Thymus (tissue), 11 donors: Measurements from ENCODE around the gene HAGH. TPM values are rescaled to one million over a fixed set of nuclear protein-coding genes. Genes with fewer than 3 reads are reported as not detected.

Experiments
- DNase-seq, 9 donors: peaks; one replicate each; pipeline ENCODE4 v3.0.0-alpha.2; 2013; ENCODE audit warnings: low spot score in 9 of 9, low read depth in 6 of 9, missing footprints in 1 of 9
- H3K27ac ChIP-seq, 2 donors: one replicate each; pipeline ENCODE4 v1.5.1; 2013; ENCODE audit warnings: control low read depth in 1 of 2, low read depth in 1 of 2, low read length in 1 of 2, mild to moderate bottlenecking in 1 of 2, moderate library complexity in 1 of 2
- H3K27me3 ChIP-seq, 2 donors: one replicate each; pipeline ENCODE4 v1.5.1; 2013; ENCODE audit warnings: low read length in 1 of 2; ENCODE audit not compliant: control insufficient read depth in 2 of 2, insufficient read depth in 1 of 2
- H3K36me3 ChIP-seq, 2 donors: one replicate each; pipeline ENCODE4 v1.5.1; 2013; ENCODE audit warnings: low read length in 1 of 2, mild to moderate bottlenecking in 1 of 2, moderate library complexity in 1 of 2; ENCODE audit not compliant: control insufficient read depth in 2 of 2, insufficient read depth in 2 of 2
- H3K4me1 ChIP-seq, 2 donors: one replicate each; pipeline ENCODE4 v1.5.1; 2013; ENCODE audit warnings: low read length in 2 of 2; ENCODE audit not compliant: control insufficient read depth in 2 of 2, insufficient read depth in 2 of 2
- H3K4me3 ChIP-seq, 2 donors: one replicate each; pipeline ENCODE4 v1.5.1; 2013; ENCODE audit warnings: low read length in 2 of 2, control low read depth in 1 of 2, mild to moderate bottlenecking in 1 of 2
- H3K9me3 ChIP-seq, 2 donors: one replicate each; pipeline ENCODE4 v1.5.1; 2013; ENCODE audit warnings: low read length in 1 of 2, mild to moderate bottlenecking in 1 of 2; ENCODE audit not compliant: control insufficient read depth in 2 of 2, insufficient read depth in 1 of 2
- WGBS: extraction: QIAGEN DNeasy Blood & Tissue Kit; methylation state at CpG from one replicate; pipeline ENCODE4 v1.1.7; 2013; 5-methylcytosine and 5-hydroxymethylcytosine counted together
- polyA plus RNA-seq: library from polyadenylated mRNA; stranded (reverse); fragments of 200-250 nt; gene quantifications from one replicate; pipeline ENCODE4 v1.2.3, GENCODE V29; 2013
- total RNA-seq: library from RNA; stranded (reverse); fragments of 120-200 nt; gene quantifications from one replicate; pipeline ENCODE4 v1.2.4, GENCODE V29; 2013
- donor health status: healthy.

Gene HAGH
- total and polyA plus RNA-seq, 2 donors: 51.6 to 69.5 TPM

GRCh38 chr16:1775006-1775845 is 51.4 kb downstream of the HAGH start:
- peaks cover 20 to 23% of the 10 kb centered on the region in 2 donors for H3K4me1 ChIP-seq
- H3K9me3 ChIP-seq: no peaks in the 10 kb centered on the region
- peaks cover 53 to 56% of the 10 kb centered on the region in 2 donors for H3K36me3 ChIP-seq
- 98% methylated on average over 30 of the region's 30 CpGs for WGBS
- DNase-seq: no peak
- H3K27ac ChIP-seq: no peak overlapping the region
- H3K27me3 ChIP-seq: no peaks in the 10 kb centered on the region
- no peak overlapping the region for H3K4me3 ChIP-seq

- peaks cover 48 to 49% of the 10 kb centered on the region in 2 donors for H3K36me3 ChIP-seq
- peaks cover 20 to 23% of the 10 kb centered on the region in 2 donors for H3K4me1 ChIP-seq
- no peaks in the 10 kb centered on the region for H3K9me3 ChIP-seq
- peak overlapping the region in 1 of 2 donors; percentile 75 for H3K4me3 ChIP-seq
- no peak overlapping the region for H3K27ac ChIP-seq
- no peaks in the 10 kb centered on the region for H3K27me3 ChIP-seq
- WGBS: 99% methylated on average over 7 of the region's 7 CpGs
- no peak for DNase-seq
Measured at GRCh38 chr16:1774448-1774780, 52.2 kb downstream of the HAGH start.

GRCh38 chr16:1773703-1774447 is 52.8 kb downstream of the HAGH start:
- H3K4me1 ChIP-seq: peaks cover 20 to 23% of the 10 kb centered on the region in 2 donors
- peaks cover 47 to 49% of the 10 kb centered on the region in 2 donors for H3K36me3 ChIP-seq
- DNase-seq: peak in 2 of 9 donors; percentile 20 to 47
- 19% methylated on average over 45 of the region's 45 CpGs for WGBS
- H3K27ac ChIP-seq: peak overlapping the region in 1 of 2 donors; percentile 43
- H3K9me3 ChIP-seq: no peaks in the 10 kb centered on the region
- H3K4me3 ChIP-seq: peak overlapping the region; percentile 75 to 80
- no peaks in the 10 kb centered on the region for H3K27me3 ChIP-seq

- peak in 8 of 9 donors; percentile 33 to 87 (median 71) for DNase-seq
- Histone ChIP-seq H3K4me3 (peak within 1 kb of the TSS; percentile 75 to 80), H3K27ac (peak within 1 kb of the TSS; percentile 66 to 83), H3K9me3 (no peaks in the 10 kb centered on the region), H3K27me3 (no peaks in the 10 kb centered on the region), H3K4me1 (peaks cover 20 to 23% of the 10 kb centered on the region in 2 donors), H3K36me3 (peaks cover 48 to 49% of the 10 kb centered on the region in 2 donors)
- under 1% methylated on average over 108 of the region's 108 CpGs for WGBS
Measured at GRCh38 chr16:1772908-1773702, 53.5 kb downstream of the HAGH start, which contains the start of gene MRPS34. Gene MRPS34, minus strand, starts transcription at chr16:1773134. Its CDS starts 15 bp downstream, at chr16:1773119.

GRCh38 chr16:1772362-1772907 is 54.2 kb downstream of the HAGH start, which contains the start of gene EME2:
Gene EME2, plus strand, starts transcription at chr16:1772810. Its CDS starts 418 bp downstream, at chr16:1773228.
- peaks cover 20 to 23% of the 10 kb centered on the region in 2 donors for H3K4me1 ChIP-seq
- H3K27ac ChIP-seq: peak within 1 kb of the TSS; percentile 66 to 83
- DNase-seq: peak in 5 of 9 donors; percentile 21 to 70 (median 35)
- no peaks in the 10 kb centered on the region for H3K27me3 ChIP-seq
- peak within 1 kb of the TSS; percentile 75 to 80 for H3K4me3 ChIP-seq
- WGBS: under 1% methylated on average over 53 of the region's 53 CpGs
- H3K9me3 ChIP-seq: no peaks in the 10 kb centered on the region
- H3K36me3 ChIP-seq: peaks cover 48 to 49% of the 10 kb centered on the region in 2 donors

GRCh38 chr16:1771864-1772361 is 54.7 kb downstream of the HAGH start:
- WGBS: 38% methylated on average over 22 of the region's 22 CpGs
- Histone ChIP-seq H3K4me1 (peaks cover 20 to 23% of the 10 kb centered on the region in 2 donors), H3K4me3 (peak overlapping the region; percentile 75 to 80), H3K36me3 (peaks cover 48 to 49% of the 10 kb centered on the region in 2 donors), H3K27me3 (no peaks in the 10 kb centered on the region), H3K27ac (peak overlapping the region; percentile 46 to 66), H3K9me3 (no peaks in the 10 kb centered on the region)
- peak in 2 of 9 donors; percentile 15 to 21 for DNase-seq

- Histone ChIP-seq H3K27me3 (no peaks in the 10 kb centered on the region), H3K9me3 (no peaks in the 10 kb centered on the region), H3K4me3 (peak within 1 kb of the TSS; percentile 75 to 80), H3K36me3 (peaks cover 45 to 49% of the 10 kb centered on the region in 2 donors), H3K27ac (peak within 1 kb of the TSS; percentile 53 to 66), H3K4me1 (peaks cover 20 to 23% of the 10 kb centered on the region in 2 donors)
- 2% methylated on average over 79 of the region's 79 CpGs for WGBS
- DNase-seq: peak in 5 of 9 donors; percentile 27 to 73 (median 49)
Measured at GRCh38 chr16:1771188-1771863, 55.3 kb downstream of the HAGH start, which contains the start of gene NME3. Gene NME3, minus strand, starts transcription at chr16:1771543. Its CDS starts 9 bp downstream, at chr16:1771534.
